CD14-positive monocyte (primary cell): ENCODE data around the gene CSTB. TPM values are rescaled to one million over a fixed set of nuclear protein-coding genes. Genes with fewer than 3 reads are reported as not detected.

ENCODE experiments used
- DNase-seq, 3 donors: peaks; one replicate each; pipeline ENCODE4 v3.0.0-alpha.2; 2011 to 2022
- H2AFZ ChIP-seq: 2 replicates; pipeline ENCODE4 v1.6.0; 2012; ENCODE audit warnings: mild to moderate bottlenecking, low read depth, low read length, inconsistent platforms; ENCODE audit not compliant: insufficient read depth, poor library complexity, severe bottlenecking
- H3K27ac ChIP-seq, 2 donors: 1 replicate in 1 of 2; 2 replicates in 1 of 2; pipeline ENCODE4 v1.5.1; 2012 to 2013; ENCODE audit warnings: low read length in 2 of 2, control low read depth in 1 of 2, inconsistent platforms in 1 of 2, low read depth in 1 of 2, mild to moderate bottlenecking in 1 of 2
- H3K27me3 ChIP-seq, 2 donors: one replicate each; pipeline versions ENCODE4 v1.6.0 to v1.6.1; 2011 to 2013; ENCODE audit warnings: low read length in 2 of 2; ENCODE audit not compliant: control insufficient read depth in 2 of 2, insufficient read depth in 2 of 2
- H3K36me3 ChIP-seq, 2 donors: replicated peaks in 1 of 2; 1 replicate in 1 of 2; 2 replicates in 1 of 2; pipeline versions ENCODE4 v1.5.1 to v1.6.1; 2012 to 2013; ENCODE audit warnings: low read length in 2 of 2, control low read depth in 1 of 2, inconsistent platforms in 1 of 2, mild to moderate bottlenecking in 1 of 2; ENCODE audit not compliant: insufficient read depth in 2 of 2, control insufficient read depth in 1 of 2
- H3K4me1 ChIP-seq, 2 donors: 1 replicate in 1 of 2; 2 replicates in 1 of 2; pipeline versions ENCODE4 v1.5.1 to v1.6.1; 2012 to 2013; ENCODE audit warnings: low read length in 2 of 2, control low read depth in 1 of 2, inconsistent platforms in 1 of 2, mild to moderate bottlenecking in 1 of 2, moderate library complexity in 1 of 2; ENCODE audit not compliant: insufficient read depth in 2 of 2, control insufficient read depth in 1 of 2
- H3K4me2 ChIP-seq: replicated peaks from 2 replicates; pipeline ENCODE3; 2012; ENCODE audit warnings: low read length, moderate library complexity, mild to moderate bottlenecking; ENCODE audit not compliant: poor library complexity, severe bottlenecking; ENCODE audit errors: extremely low read depth
- H3K4me3 ChIP-seq, 3 experiments: fragments of 200-600 bp in 1 of 3; sonication (generic) in 1 of 3; replicated peaks in 1 of 3; 1 replicate in 2 of 3; 2 replicates in 1 of 3; pipeline ENCODE4 v1.5.1; 2011 to 2013; ENCODE audit warnings: low read length in 3 of 3, mild to moderate bottlenecking in 3 of 3, control low read depth in 2 of 3, low read depth in 2 of 3, inconsistent platforms in 1 of 3, moderate library complexity in 1 of 3
- H3K79me2 ChIP-seq: 2 replicates; pipeline ENCODE4 v1.6.0; 2012; ENCODE audit warnings: mild to moderate bottlenecking, control low read depth, inconsistent platforms, low read length, moderate library complexity; ENCODE audit not compliant: insufficient read depth
- H3K9ac ChIP-seq: 2 replicates; pipeline ENCODE4 v1.6.0; 2017; ENCODE audit warnings: low read length, mild to moderate bottlenecking; ENCODE audit not compliant: insufficient read depth, poor library complexity, severe bottlenecking
- H3K9me3 ChIP-seq, 2 donors: replicated peaks in 1 of 2; 1 replicate in 1 of 2; 2 replicates in 1 of 2; pipeline versions ENCODE4 v1.5.1 to v1.6.1; 2012 to 2013; ENCODE audit warnings: low read length in 2 of 2, control low read depth in 1 of 2; ENCODE audit not compliant: control insufficient read depth in 1 of 2, insufficient read depth in 1 of 2
- H4K20me1 ChIP-seq: 2 replicates; pipeline ENCODE4 v1.6.0; 2012; ENCODE audit warnings: mild to moderate bottlenecking, low read length, control low read depth, moderate library complexity; ENCODE audit not compliant: insufficient read depth
- H3K27ac Mint-ChIP-seq, 7 donors: one replicate each; pipeline ENCODE4 v1.8.0; 2020; ENCODE audit warnings: mild to moderate bottlenecking in 7 of 7, mixed read lengths in 7 of 7, moderate library complexity in 6 of 7, inconsistent platforms in 2 of 7
- H3K27me3 Mint-ChIP-seq, 3 donors: one replicate each; pipeline ENCODE4 v1.8.0; 2021 to 2022; ENCODE audit warnings: low read depth in 3 of 3, mild to moderate bottlenecking in 3 of 3, mixed read lengths in 3 of 3, moderate library complexity in 3 of 3, inconsistent platforms in 1 of 3
- H3K36me3 Mint-ChIP-seq, 2 donors: one replicate each; pipeline ENCODE4 v1.8.0; 2020; ENCODE audit warnings: mixed read lengths in 2 of 2, inconsistent platforms in 1 of 2, mild to moderate bottlenecking in 1 of 2
- H3K4me1 Mint-ChIP-seq: one replicate; pipeline ENCODE4 v1.8.0; 2020; ENCODE audit warnings: mild to moderate bottlenecking, mixed read lengths
- H3K4me3 Mint-ChIP-seq, 2 donors: one replicate each; pipeline ENCODE4 v1.8.0; 2020; ENCODE audit warnings: mild to moderate bottlenecking in 2 of 2, mixed read lengths in 2 of 2, moderate library complexity in 1 of 2
- H3K9me3 Mint-ChIP-seq, 7 donors: one replicate each; pipeline ENCODE4 v1.8.0; 2020 to 2022; ENCODE audit warnings: mixed read lengths in 7 of 7, mild to moderate bottlenecking in 6 of 7, moderate library complexity in 6 of 7, inconsistent platforms in 2 of 7
- WGBS: methylation state at CpG from one replicate; pipeline ENCODE4 v1.1.5; 2013; ENCODE audit warnings: missing lambda C conversion rate; ENCODE audit not compliant: insufficient coverage; 5-methylcytosine and 5-hydroxymethylcytosine counted together
- intact Hi-C, 2 donors: fragments of 100-400 bp; cut with micrococcal nuclease; formaldehyde crosslinking; loops; one replicate each; pipeline versions ENCODE4 v1.15.0 to v1.15.1; 2023
- polyA plus RNA-seq, 3 donors: library from polyadenylated mRNA; depleted of rRNA in 1 of 3; unstranded in 2 of 3; stranded (reverse) in 1 of 3; fragments of 300-500 nt in 2 of 3; fragments of >200 nt in 1 of 3; fragmentation: Illumina TruSeq in 2 of 3; gene quantifications; 1 replicate in 2 of 3; 2 replicates in 1 of 3; pipeline ENCODE4 v1.2.3, GENCODE V29; 2012 to 2021
- TF ChIP-seq, protein P1 (sequence below): fragments of 200-600 bp; IDR thresholded peaks from one replicate; pipeline ENCODE4 v1.8.0; 2022; ENCODE audit warnings: antibody characterized with exemption, mild to moderate bottlenecking

The CSTB gene
- polyA plus RNA-seq, 3 donors = 73.7 to 120 (median 115) TPM

DNA sequence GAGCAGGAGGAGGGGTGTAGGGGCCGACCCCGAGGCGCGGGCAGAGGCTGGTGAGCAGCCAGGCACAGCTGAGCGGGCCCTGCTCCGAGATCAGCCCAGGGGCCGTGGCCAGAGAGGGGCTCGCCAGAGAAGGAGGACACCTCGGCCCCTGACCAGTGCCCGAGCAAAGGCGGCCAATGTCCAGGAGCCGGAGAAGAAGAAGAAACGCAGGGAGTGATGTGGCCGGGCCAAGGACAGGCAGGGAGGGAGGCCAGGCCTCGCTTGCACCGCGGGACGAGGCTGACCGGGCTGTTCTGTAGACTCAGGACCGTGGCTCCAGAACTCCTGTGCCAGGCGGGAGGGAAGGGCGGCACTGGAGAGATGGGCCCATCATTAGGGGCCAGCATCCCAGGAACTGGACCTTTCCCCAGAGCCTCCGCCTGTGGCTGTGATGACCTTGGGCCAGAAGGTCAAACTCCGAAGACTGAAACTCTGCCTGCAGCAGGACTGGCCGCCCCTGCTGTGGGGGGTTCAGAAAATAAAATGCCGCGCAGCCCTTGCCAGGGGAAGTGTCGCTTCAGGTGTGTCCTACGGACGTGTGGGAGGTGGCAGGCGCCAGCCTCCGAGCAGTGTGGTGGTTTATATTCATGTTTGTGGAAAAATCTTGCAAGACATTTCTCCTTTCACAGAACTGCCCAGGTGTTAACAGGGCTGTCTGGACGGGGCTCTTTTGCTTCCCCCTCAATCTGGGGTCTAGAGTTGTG, 27.6 kb upstream of the CSTB start:
- no peak overlapping the region for H3K4me2 ChIP-seq
- peaks cover 32% of the 10 kb centered on the region for H3K79me2 ChIP-seq
- H3K4me3 ChIP-seq = no peak overlapping the region
- DNase-seq = no peak
- intact Hi-C loops = no loop called here
- peaks cover 81% of the 10 kb centered on the region for H4K20me1 ChIP-seq
- peaks cover 45 to 76% of the 10 kb centered on the region in 2 donors for H3K36me3 Mint-ChIP-seq
- H3K9me3 ChIP-seq = no peaks in the 10 kb centered on the region
- H3K27me3 ChIP-seq = no peaks in the 10 kb centered on the region
- H3K4me1 Mint-ChIP-seq = peaks cover 48% of the 10 kb centered on the region
- peaks cover 35 to 44% of the 10 kb centered on the region in 2 donors for H3K36me3 ChIP-seq
- WGBS = 92% methylated on average over 27 of the region's 33 CpGs
- peak overlapping the region; percentile 91 for H3K27ac ChIP-seq
- no peaks in the 10 kb centered on the region for H3K9me3 Mint-ChIP-seq
- TF ChIP-seq, protein P1, sequence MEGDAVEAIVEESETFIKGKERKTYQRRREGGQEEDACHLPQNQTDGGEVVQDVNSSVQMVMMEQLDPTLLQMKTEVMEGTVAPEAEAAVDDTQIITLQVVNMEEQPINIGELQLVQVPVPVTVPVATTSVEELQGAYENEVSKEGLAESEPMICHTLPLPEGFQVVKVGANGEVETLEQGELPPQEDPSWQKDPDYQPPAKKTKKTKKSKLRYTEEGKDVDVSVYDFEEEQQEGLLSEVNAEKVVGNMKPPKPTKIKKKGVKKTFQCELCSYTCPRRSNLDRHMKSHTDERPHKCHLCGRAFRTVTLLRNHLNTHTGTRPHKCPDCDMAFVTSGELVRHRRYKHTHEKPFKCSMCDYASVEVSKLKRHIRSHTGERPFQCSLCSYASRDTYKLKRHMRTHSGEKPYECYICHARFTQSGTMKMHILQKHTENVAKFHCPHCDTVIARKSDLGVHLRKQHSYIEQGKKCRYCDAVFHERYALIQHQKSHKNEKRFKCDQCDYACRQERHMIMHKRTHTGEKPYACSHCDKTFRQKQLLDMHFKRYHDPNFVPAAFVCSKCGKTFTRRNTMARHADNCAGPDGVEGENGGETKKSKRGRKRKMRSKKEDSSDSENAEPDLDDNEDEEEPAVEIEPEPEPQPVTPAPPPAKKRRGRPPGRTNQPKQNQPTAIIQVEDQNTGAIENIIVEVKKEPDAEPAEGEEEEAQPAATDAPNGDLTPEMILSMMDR = no peak
- peak overlapping the region; percentile 92 to 99 (median 98) for H3K27ac Mint-ChIP-seq
- peaks cover 0 to 4% (median 0%) of the 10 kb centered on the region in 3 donors for H3K27me3 Mint-ChIP-seq
- no peak overlapping the region for H3K4me3 Mint-ChIP-seq
- H3K4me1 ChIP-seq = peaks cover 46 to 52% of the 10 kb centered on the region in 2 donors
- peak overlapping the region; percentile 57 for H3K9ac ChIP-seq
- H2AFZ ChIP-seq = no peak overlapping the region

DNA sequence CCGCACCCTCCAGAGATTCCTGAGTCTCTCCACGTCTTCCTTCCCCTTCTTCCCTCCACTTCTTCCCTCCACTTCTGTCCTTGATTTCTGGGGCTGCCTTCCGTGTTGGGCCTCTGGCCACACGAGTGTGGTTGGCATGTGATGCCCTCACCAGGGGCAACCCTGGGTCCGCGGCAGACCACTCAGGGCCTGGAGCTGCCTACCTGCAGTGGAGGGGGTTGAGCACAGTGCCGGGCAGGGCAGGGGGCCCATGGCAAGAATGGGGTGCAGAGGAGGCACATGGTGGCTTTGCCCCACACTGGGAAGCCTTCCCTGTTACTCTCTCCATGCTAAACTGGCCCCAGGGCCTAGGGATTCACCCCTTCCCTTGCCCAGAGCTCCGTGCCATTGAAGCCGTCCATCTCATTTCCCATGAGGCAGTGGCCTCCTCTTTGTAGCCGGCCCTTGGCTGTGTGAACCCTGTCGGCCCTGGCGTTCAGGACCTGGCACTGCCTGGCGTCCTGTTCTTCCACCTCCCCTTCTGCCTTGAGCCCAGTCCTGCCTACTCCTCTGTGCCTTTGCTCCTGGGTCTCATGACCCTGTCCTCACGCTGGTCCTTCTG, 26.7 kb upstream of the CSTB start:
- H3K4me2 ChIP-seq = no peak overlapping the region
- WGBS = 98% methylated on average over 11 of the region's 14 CpGs
- H3K36me3 ChIP-seq = peaks cover 26 to 41% of the 10 kb centered on the region in 2 donors
- H2AFZ ChIP-seq = no peak overlapping the region
- no peak overlapping the region for H3K9ac ChIP-seq
- TF ChIP-seq, protein P1 = no peak
- no peak for DNase-seq
- peaks cover 22% of the 10 kb centered on the region for H3K79me2 ChIP-seq
- no peaks in the 10 kb centered on the region for H3K9me3 ChIP-seq
- H3K4me1 ChIP-seq = peaks cover 42 to 43% of the 10 kb centered on the region in 2 donors
- H3K27me3 Mint-ChIP-seq = peaks cover 0 to 6% (median 4%) of the 10 kb centered on the region in 3 donors
- no peaks in the 10 kb centered on the region for H3K9me3 Mint-ChIP-seq
- H3K27ac ChIP-seq = peak overlapping the region; percentile 91
- H4K20me1 ChIP-seq = peaks cover 81% of the 10 kb centered on the region
- peak overlapping the region in 6 of 7 donors; percentile 4 to 81 (median 72) for H3K27ac Mint-ChIP-seq
- no peak overlapping the region for H3K4me3 ChIP-seq
- H3K4me3 Mint-ChIP-seq = peak overlapping the region in 1 of 2 donors; percentile 31
- peaks cover 43 to 76% of the 10 kb centered on the region in 2 donors for H3K36me3 Mint-ChIP-seq
- no peaks in the 10 kb centered on the region for H3K27me3 ChIP-seq
- intact Hi-C loops = no loop called here
- H3K4me1 Mint-ChIP-seq = peaks cover 46% of the 10 kb centered on the region
